Hematopoietic multipotent progenitor cell treated with erythropoietin and hydrocortisone succinate and interleukin-3 and kit ligand, for 4 days (in vitro differentiated cells): ENCODE results near the gene COMMD9.

Experiments
- DNase-seq: peaks from one replicate; pipeline ENCODE4 v3.0.0-alpha.2; 2015

COMMD9 gene

GRCh38 chr11:36251823-36252222 is 37.4 kb downstream of the COMMD9 start:
- no peak for DNase-seq

- no peak for DNase-seq
Observed at GRCh38 chr11:36249246-36249645, 40.0 kb downstream of the COMMD9 start.

GRCh38 chr11:36248436-36248835 is 40.8 kb downstream of the COMMD9 start:
- DNase-seq: no peak

GRCh38 chr11:36247493-36247892 is 41.7 kb downstream of the COMMD9 start:
- DNase-seq: no peak

- DNase-seq: no peak
Observed at GRCh38 chr11:36243641-36244040, 45.6 kb downstream of the COMMD9 start.

GRCh38 chr11:36241497-36241896 is 47.7 kb downstream of the COMMD9 start:
- DNase-seq: peak; percentile 20

GRCh38 chr11:36240801-36241200 is 48.4 kb downstream of the COMMD9 start:
- DNase-seq: no peak

GRCh38 chr11:36240173-36240572 is 49.1 kb downstream of the COMMD9 start:
- peak; percentile 30 for DNase-seq

GRCh38 chr11:36239636-36240035 is 49.6 kb downstream of the COMMD9 start:
- DNase-seq: no peak

- no peak for DNase-seq
Observed at GRCh38 chr11:36238881-36239280, 50.3 kb downstream of the COMMD9 start.

GRCh38 chr11:36238036-36238631 is 51.1 kb downstream of the COMMD9 start:
- no peak for DNase-seq

GRCh38 chr11:36237391-36237790 is 51.8 kb downstream of the COMMD9 start:
- DNase-seq: no peak

- no peak for DNase-seq
Observed at GRCh38 chr11:36235750-36236149, 53.5 kb downstream of the COMMD9 start.

- no peak for DNase-seq
Observed at GRCh38 chr11:36234825-36235224, 54.4 kb downstream of the COMMD9 start.

GRCh38 chr11:36233204-36233603 is 56.0 kb downstream of the COMMD9 start:
- DNase-seq: peak; percentile 12

- peak; percentile 23 for DNase-seq
Observed at GRCh38 chr11:36230779-36231699, 58.2 kb downstream of the COMMD9 start.

GRCh38 chr11:36229091-36229705 is 60.0 kb downstream of the COMMD9 start:
- DNase-seq: no peak

GRCh38 chr11:36228689-36229088 is 60.5 kb downstream of the COMMD9 start:
- no peak for DNase-seq

GRCh38 chr11:36227044-36227443 is 62.2 kb downstream of the COMMD9 start:
- no peak for DNase-seq

- DNase-seq: no peak
Observed at GRCh38 chr11:36224209-36224882, 64.9 kb downstream of the COMMD9 start.

- DNase-seq: no peak
Observed at GRCh38 chr11:36222831-36223635, 66.2 kb downstream of the COMMD9 start.
